Measurements from ENCODE around the gene C16orf96. TPM values are rescaled to one million over a fixed set of nuclear protein-coding genes. Genes with fewer than 3 reads are reported as not detected.

Gene C16orf96
- total and polyA plus RNA-seq, 4 donors, result 0.06 to 0.25 (median 0.08) TPM

GRCh38 chr16:4599037-4599436 is 42.9 kb downstream of the C16orf96 start:
- 90% methylated on average over 10 of the region's 10 CpGs for WGBS
- no peaks in the 10 kb centered on the region for H3K27me3 ChIP-seq (ENCODE audit: control insufficient read depth in 4 of 4, insufficient read depth in 4 of 4, low read length in 3 of 4)
- H3K27ac ChIP-seq (ENCODE audit: low read depth in 1 of 2, low read length in 2 of 2), result no peak overlapping the region

GRCh38 chr16:4599545-4599944 is 43.4 kb downstream of the C16orf96 start:
- Histone ChIP-seq H3K27ac (ENCODE audit: low read depth in 1 of 2, low read length in 2 of 2) (no peak overlapping the region), H3K4me1 (ENCODE audit: control insufficient read depth in 4 of 4, insufficient read depth in 4 of 4, low read length in 3 of 4) (peaks cover 0 to 8% (median 0%) of the 10 kb centered on the region in 4 donors), H3K9ac (ENCODE audit: low read depth in 1 of 2, low read length in 2 of 2) (no peak overlapping the region), H3K36me3 (ENCODE audit: control insufficient read depth in 4 of 4, insufficient read depth in 3 of 4, low read depth in 1 of 4, low read length in 3 of 4) (no peaks in the 10 kb centered on the region), H3K27me3 (ENCODE audit: control insufficient read depth in 4 of 4, insufficient read depth in 4 of 4, low read length in 3 of 4) (no peaks in the 10 kb centered on the region), H3K9me3 (ENCODE audit: control insufficient read depth in 4 of 4, low read length in 3 of 4) (no peaks in the 10 kb centered on the region), H3K4me3 (ENCODE audit: low read depth in 1 of 3, low read length in 3 of 3) (no peak overlapping the region)
- no peak for TF ChIP-seq YY1 (IDR thresholded peaks at IDR 0.05)
- TF ChIP-seq FOXA2 (IDR thresholded peaks at IDR 0.05), result no peak
- no peak for TF ChIP-seq ZBTB33 (IDR thresholded peaks at IDR 0.05)
- no peak for TF ChIP-seq EGR1 (IDR thresholded peaks at IDR 0.05; ENCODE audit: low read depth in 2 of 2)
- no peak for TF ChIP-seq REST (IDR thresholded peaks at IDR 0.05)
- no peak for TF ChIP-seq MAX (IDR thresholded peaks at IDR 0.05)
- TF ChIP-seq HNF4A (conservative IDR thresholded peaks at IDR 0.05), result no peak
- no peak for TF ChIP-seq JUND (IDR thresholded peaks at IDR 0.05)
- no peak for TF ChIP-seq GABPA (IDR thresholded peaks at IDR 0.05 in 1 of 2, conservative IDR thresholded peaks at IDR 0.05 in 1 of 2)
- TF ChIP-seq RAD21 (IDR thresholded peaks at IDR 0.05), result no peak
- TF ChIP-seq SP1 (IDR thresholded peaks at IDR 0.05), result no peak
- DNase-seq (ENCODE audit: low spot score), result no peak
- WGBS, result 85% methylated on average over 8 of the region's 8 CpGs

More at GRCh38 chr16:4599037-4599436, 42.9 kb downstream of the C16orf96 start:
- TF ChIP-seq FOXA2 (IDR thresholded peaks at IDR 0.05) (no peak), HNF4G (IDR thresholded peaks at IDR 0.05) (no peak), MAX (IDR thresholded peaks at IDR 0.05) (no peak), RAD21 (IDR thresholded peaks at IDR 0.05) (no peak), ZBTB33 (IDR thresholded peaks at IDR 0.05) (no peak), TAF1 (conservative IDR thresholded peaks at IDR 0.05) (no peak), CTCF (IDR thresholded peaks at IDR 0.05; ENCODE audit: low read depth, low read length, missing input control) (no peak), YY1 (IDR thresholded peaks at IDR 0.05) (no peak), RXRA (IDR thresholded peaks at IDR 0.05) (no peak), GABPA (IDR thresholded peaks at IDR 0.05 in 1 of 2, conservative IDR thresholded peaks at IDR 0.05 in 1 of 2) (no peak)
- H3K9ac ChIP-seq (ENCODE audit: low read depth in 1 of 2, low read length in 2 of 2), result no peak overlapping the region
- peaks cover 0 to 8% (median 0%) of the 10 kb centered on the region in 4 donors for H3K4me1 ChIP-seq (ENCODE audit: control insufficient read depth in 4 of 4, insufficient read depth in 4 of 4, low read length in 3 of 4)
- no peak for DNase-seq (ENCODE audit: low spot score)
- H3K9me3 ChIP-seq (ENCODE audit: control insufficient read depth in 4 of 4, low read length in 3 of 4), result no peaks in the 10 kb centered on the region
- H3K36me3 ChIP-seq (ENCODE audit: control insufficient read depth in 4 of 4, insufficient read depth in 3 of 4, low read depth in 1 of 4, low read length in 3 of 4), result no peaks in the 10 kb centered on the region
- H3K4me3 ChIP-seq (ENCODE audit: low read depth in 1 of 3, low read length in 3 of 3), result no peak overlapping the region

Measured in liver (tissue), 9 donors.